Fibroblast of the aortic adventitia (primary cell): Measurements from ENCODE around the gene PNCK. TPM values are rescaled to one million over a fixed set of nuclear protein-coding genes. Genes with fewer than 3 reads are reported as not detected.
"Not testable (repeated sequence)": the region's sequence is repeated elsewhere in the genome, so short reads cannot be mapped to it uniquely, and the experiment has no call there.

Experiments
- DNase-seq: peaks from one replicate; pipeline ENCODE4 v3.0.0-alpha.2; 2010; ENCODE audit warnings: low read depth
- H3K4me3 ChIP-seq: 2 replicates; pipeline ENCODE4 v1.5.1; 2011; ENCODE audit warnings: low read depth, mild to moderate bottlenecking, control low read depth, low read length, moderate library complexity
- CTCF ChIP-seq: IDR thresholded peaks from 2 replicates; pipeline ENCODE4 v1.5.1; 2011; ENCODE audit warnings: mild to moderate bottlenecking, low read length, control low read depth, inconsistent platforms; ENCODE audit not compliant: insufficient read depth
- total RNA-seq: library from RNA; depleted of rRNA; stranded (reverse); fragments of >200 nt; gene quantifications from 2 replicates; pipeline ENCODE4 v1.2.3, GENCODE V29; 2012; ENCODE audit warnings: low replicate concordance

Gene PNCK
- total RNA-seq, 1 donor = not detected

GRCh38 chrX:153692611-153693156 lies 19.1 kb upstream of the PNCK start:
- no peak overlapping the region for H3K4me3 ChIP-seq
- DNase-seq = no peak
- TF ChIP-seq CTCF = no peak

- TF ChIP-seq CTCF = no peak
- no peak overlapping the region for H3K4me3 ChIP-seq
- no peak for DNase-seq
These were observed 18.4 kb upstream of the PNCK start for GRCh38 chrX:153692003-153692402.

GRCh38 chrX:153691032-153691827 lies 17.6 kb upstream of the PNCK start:
- DNase-seq, H3K4me3 ChIP-seq: not testable (repeated sequence)

- no peak for TF ChIP-seq CTCF
- H3K4me3 ChIP-seq = no peak overlapping the region
- DNase-seq = no peak
These were observed 16.9 kb upstream of the PNCK start for GRCh38 chrX:153690466-153690865.

- no peak for DNase-seq
- H3K4me3 ChIP-seq = peak overlapping the region; percentile 56
- peak; percentile 7 for TF ChIP-seq CTCF
These were observed 16.2 kb upstream of the PNCK start for GRCh38 chrX:153689654-153690465.

GRCh38 chrX:153688911-153689590 lies 15.4 kb upstream of the PNCK start:
- no peak for TF ChIP-seq CTCF
- DNase-seq = peak; percentile 21
- H3K4me3 ChIP-seq = peak overlapping the region; percentile 62
